H1 (cell line): ENCODE results near the gene ACTN4. TPM values are rescaled to one million over a fixed set of nuclear protein-coding genes. Genes with fewer than 3 reads are reported as not detected.

Experiments used
- ATF2 ChIP-seq: IDR thresholded peaks from 2 replicates; pipeline ENCODE4 v1.6.1; 2012; ENCODE audit warnings: low read length, inconsistent platforms
- CEBPB ChIP-seq: IDR thresholded peaks from 2 replicates; pipeline ENCODE4 v1.6.1; 2012; ENCODE audit warnings: low read depth, low read length
- MAFK ChIP-seq: IDR thresholded peaks from 2 replicates; pipeline ENCODE4 v1.6.1; 2012; ENCODE audit warnings: low read depth, mild to moderate bottlenecking, improper control_type of control experiment, low read length
- POU5F1 ChIP-seq: IDR thresholded peaks from 2 replicates; pipeline ENCODE4 v1.6.1; 2011; ENCODE audit warnings: low read depth, mild to moderate bottlenecking, low read length, moderate library complexity
- polyA plus RNA-seq, 7 experiments: library from polyadenylated mRNA; depleted of rRNA in 3 of 7; stranded (reverse) in 5 of 7; unstranded in 2 of 7; fragments of >200 nt in 5 of 7; fragments of 200-250 nt in 2 of 7; gene quantifications; 1 replicate in 5 of 7; 2 replicates in 1 of 7; 4 replicates in 1 of 7; pipeline versions ENCODE4 v1.2.1 to v1.2.3, GENCODE V29; 2011 to 2013; ENCODE audit warnings: missing spikeins in 2 of 7, mixed read lengths in 2 of 7
- total RNA-seq: library from RNA; stranded (reverse); fragmentation: NEBNext Ultra II Directional; extraction: Animal tissue kit (Norgen Biotek cat#: 25700); gene quantifications from 2 replicates; pipeline ENCODE4 v1.2.1, GENCODE V29; 2021

The ACTN4 gene
- total and polyA plus RNA-seq, 2 of the 8 experiments (the other 6 are each of a cell fraction or from before 2014, with no cell fraction given) = 211 to 520 TPM

- TF ChIP-seq ATF2 (no peak), MAFK (no peak), POU5F1 (no peak), CEBPB (no peak)
Observed at GRCh38 chr19:38626401-38626800, 21.0 kb upstream of the ACTN4 start (continued).
